ENCODE data around the gene ARAP1. TPM values are rescaled to one million over a fixed set of nuclear protein-coding genes. Genes with fewer than 3 reads are reported as not detected.
"Not testable (repeated sequence)": the region's sequence is repeated elsewhere in the genome, so short reads cannot be mapped to it uniquely, and the experiment has no call there.

Gene ARAP1
- total and polyA plus RNA-seq, 2 of the 8 experiments (the other 6 are each of a cell fraction or from before 2014, with no cell fraction given): 25.7 to 61.6 TPM

GRCh38 chr11:72792437-72793021 is 40.3 kb upstream of the ARAP1 start (continued):
- TF ChIP-seq TAF7 (optimal IDR thresholded peaks at IDR 0.05; ENCODE audit: borderline replicate concordance, low read depth, low read length) (no peak), SUZ12 (IDR thresholded peaks at IDR 0.05; ENCODE audit: low read length) (no peak), TCF12 (IDR thresholded peaks at IDR 0.05; ENCODE audit: low read depth, low read length) (no peak)

GRCh38 chr11:72791228-72791627 is 39.0 kb upstream of the ARAP1 start:
- H4K20me1 ChIP-seq (replicated peaks in 1 of 2; ENCODE audit: control insufficient read depth in 1 of 2, insufficient read depth in 2 of 2, low read length in 2 of 2); H3K79me1 ChIP-seq (ENCODE audit: low read depth, low read length); FAIRE-seq; DNase-seq (ENCODE audit: low read depth in 1 of 2, low spot score in 2 of 2); H4K5ac ChIP-seq (ENCODE audit: insufficient read length, low read depth, low read length); H2BK15ac ChIP-seq (ENCODE audit: low read length); H3K79me2 ChIP-seq (ENCODE audit: control insufficient read depth in 1 of 2, insufficient read depth in 2 of 2, low read length in 2 of 2); H2BK20ac ChIP-seq (ENCODE audit: low read length); H4K8ac ChIP-seq (ENCODE audit: extremely low read depth, insufficient read depth, low read length); H3K27ac ChIP-seq (ENCODE audit: low read depth, low read length); H2AK5ac ChIP-seq (ENCODE audit: low read depth, low read length); H3K27me3 ChIP-seq (replicated peaks in 1 of 4; ENCODE audit: control insufficient read depth in 3 of 4, extremely low read depth in 1 of 4, insufficient read depth in 3 of 4, low read length in 3 of 4); H3K4me1 ChIP-seq (replicated peaks in 1 of 4; ENCODE audit: control insufficient read depth in 3 of 4, insufficient read depth in 4 of 4, low read length in 3 of 4); H2AFZ ChIP-seq (ENCODE audit: low read length); POLR2A ChIA-PET (ENCODE audit: partially characterized antibody); H2BK5ac ChIP-seq (ENCODE audit: low read depth, low read length); H3K4me2 ChIP-seq (ENCODE audit: insufficient read depth in 1 of 2, low read depth in 2 of 2, low read length in 2 of 2); H3K36me3 ChIP-seq (ENCODE audit: control insufficient read depth in 2 of 4, insufficient read depth in 4 of 4, low read length in 3 of 4); H3K18ac ChIP-seq (ENCODE audit: extremely low read depth, low read length); H3K4me3 ChIP-seq (ENCODE audit: extremely low read depth in 1 of 4, insufficient read depth in 2 of 4, low read depth in 3 of 4, low read length in 4 of 4); H3K56ac ChIP-seq (replicated peaks; ENCODE audit: insufficient read length, low read depth, low read length); H2BK12ac ChIP-seq (ENCODE audit: low read depth, low read length); H3K9ac ChIP-seq (replicated peaks in 1 of 4; ENCODE audit: extremely low read depth in 1 of 4, low read depth in 3 of 4, low read length in 3 of 4); H3K9me3 ChIP-seq (ENCODE audit: insufficient read depth in 2 of 2, low read depth in 1 of 2, low read length in 1 of 2); H3K23me2 ChIP-seq (ENCODE audit: low read depth, low read length); H3K14ac ChIP-seq (ENCODE audit: insufficient read length); H2BK120ac ChIP-seq (replicated peaks; ENCODE audit: low read depth, low read length); H3K4ac ChIP-seq (replicated peaks; ENCODE audit: insufficient read length, low read depth, low read length); H3K23ac ChIP-seq (ENCODE audit: insufficient read length); H4K91ac ChIP-seq (replicated peaks; ENCODE audit: insufficient read length, low read length): not testable (repeated sequence)
- CTCF ChIA-PET (ENCODE audit: partially characterized antibody): interaction anchor here (1.2 to 4.8 kb wide), 2 partner anchors 65 to 66 kb away, joined by 12 to 105 read pairs; no protein-coding TSS in a partner anchor
- WGBS, 2 experiments (ENCODE audit: extremely low coverage in 1 of 2, insufficient coverage in 1 of 2, insufficient read length in 1 of 2, insufficient replicate concordance in 2 of 2, low coverage in 1 of 2, low lambda C conversion rate in 2 of 2, missing lambda C conversion rate in 1 of 2): 86% methylated on average over 7 of the region's 7 CpGs; no CpG with 5 or more reads in 1 of the 2 experiments

Measured in H1 (cell line).